A673 (cell line): ENCODE results near the gene CDKAL1.

Source experiments
- CTCF ChIP-seq: fragments of 300-800, 200-600 bp; sonication (generic); conservative IDR thresholded peaks from 2 replicates; pipeline ENCODE4 v1.5.1; 2017; ENCODE audit warnings: low read depth, mild to moderate bottlenecking, antibody characterized with exemption, low read length, moderate library complexity, mixed read lengths
- EZH2 ChIP-seq: fragments of 200-600 bp; sonication (generic); IDR thresholded peaks from 2 replicates; pipeline ENCODE4 v1.6.1; 2017; ENCODE audit warnings: borderline replicate concordance, low read depth, mild to moderate bottlenecking, mixed read lengths, antibody characterized with exemption, low read length; ENCODE audit not compliant: poor library complexity, severe bottlenecking

GRCh38 chr6:20717743-20718142 lies 183.5 kb downstream of the CDKAL1 start:
- TF ChIP-seq CTCF = no peak
- no peak for TF ChIP-seq EZH2
